WI38 (cell line): ENCODE data around the gene TUBA3E.
"Not testable (repeated sequence)": the region's sequence is repeated elsewhere in the genome, so short reads cannot be mapped to it uniquely, and the experiment has no call there.

Experiments
- H3K4me3 ChIP-seq: 2 replicates; pipeline ENCODE4 v1.5.1; 2011; ENCODE audit warnings: low read depth, mild to moderate bottlenecking, control low read depth, low read length
- CTCF ChIP-seq: IDR thresholded peaks from 2 replicates; pipeline ENCODE4 v1.5.1; 2012; ENCODE audit warnings: low read depth, mild to moderate bottlenecking, control low read depth, low read length

TUBA3E gene

GRCh38 chr2:130186391-130186790, 11.8 kb downstream of the TUBA3E start:
- no peak for TF ChIP-seq CTCF
- no peak overlapping the region for H3K4me3 ChIP-seq

GRCh38 chr2:130185896-130186295, 12.3 kb downstream of the TUBA3E start:
- H3K4me3 ChIP-seq = no peak overlapping the region
- no peak for TF ChIP-seq CTCF

GRCh38 chr2:130185436-130185835, 12.8 kb downstream of the TUBA3E start:
- H3K4me3 ChIP-seq = no peak overlapping the region
- no peak for TF ChIP-seq CTCF

- H3K4me3 ChIP-seq = peak overlapping the region; percentile 94
- no peak for TF ChIP-seq CTCF
Observed at GRCh38 chr2:130183512-130184373, 14.5 kb downstream of the TUBA3E start.

GRCh38 chr2:130182826-130183511, 15.3 kb downstream of the TUBA3E start:
- H3K4me3 ChIP-seq = peak overlapping the region; percentile 94

GRCh38 chr2:130181880-130182682, 16.2 kb downstream of the TUBA3E start, which contains the start of gene MZT2B:
TSS of gene MZT2B (plus strand) at chr2:130182262. CDS start at chr2:130182283, 21 bp downstream.
- peak within 1 kb of the TSS; percentile 94 for H3K4me3 ChIP-seq
- peak; percentile 49 for TF ChIP-seq CTCF

GRCh38 chr2:130181325-130181879, 16.8 kb downstream of the TUBA3E start, which contains the start of gene SMPD4:
TSS of gene SMPD4 (minus strand) at chr2:130181602. CDS start at chr2:130176592, 5,010 bp downstream.
- H3K4me3 ChIP-seq = peak within 1 kb of the TSS; percentile 94
- TF ChIP-seq CTCF = no peak

- peak overlapping the region; percentile 94 for H3K4me3 ChIP-seq
Observed at GRCh38 chr2:130180404-130181324, 17.6 kb downstream of the TUBA3E start.

- H3K4me3 ChIP-seq = not testable (repeated sequence)
Observed at GRCh38 chr2:130174866-130175265, 23.4 kb downstream of the TUBA3E start.
